ENCODE measurements around the gene ZNF428.

ZNF428 gene

GRCh38 chr19:43562226-43562697 lies 57.2 kb downstream of the ZNF428 start:
- DNase-seq (ENCODE audit: low spot score) = no peak

- DNase-seq (ENCODE audit: low spot score) = no peak
Measured at GRCh38 chr19:43561139-43561970, 58.1 kb downstream of the ZNF428 start.

GRCh38 chr19:43560687-43561086 lies 58.7 kb downstream of the ZNF428 start:
- no peak for DNase-seq (ENCODE audit: low spot score)

Measured in hematopoietic multipotent progenitor cell treated with erythropoietin and hydrocortisone succinate and interleukin-3 and kit ligand, for 17 days (in vitro differentiated cells).